RWPE2 (cell line): ENCODE results near the gene LYRM1.

ENCODE experiments used
- ATAC-seq: fragments of 200-7000 bp; cut with Tn5 transposase; 3 replicates; pipeline ENCODE4 v1.9.1; 2021; ENCODE audit warnings: low read depth
- DNase-seq: peaks from one replicate; pipeline ENCODE4 v3.0.0-alpha.2; 2020; ENCODE audit warnings: low spot score
- H3K27ac ChIP-seq: fragments of 450-650 bp; 2 replicates; pipeline ENCODE4 v1.5.1; 2017; ENCODE audit warnings: mild to moderate bottlenecking; ENCODE audit not compliant: poor library complexity, severe bottlenecking
- H3K27me3 ChIP-seq: fragments of 250-450 bp; sonication (Bioruptor Pico); 2 replicates; pipeline ENCODE4 v1.5.1; 2021; ENCODE audit warnings: mild to moderate bottlenecking, moderate library complexity; ENCODE audit not compliant: insufficient read depth, poor library complexity, severe bottlenecking
- H3K36me3 ChIP-seq: fragments of 250-450 bp; sonication (Bioruptor Pico); 2 replicates; pipeline ENCODE4 v1.5.1; 2020; ENCODE audit warnings: low read depth, mild to moderate bottlenecking, moderate library complexity
- H3K4me1 ChIP-seq: fragments of 250-450 bp; sonication (Bioruptor Pico); 2 replicates; pipeline ENCODE4 v1.5.1; 2021; ENCODE audit warnings: mild to moderate bottlenecking, moderate library complexity; ENCODE audit not compliant: insufficient read depth, poor library complexity, severe bottlenecking
- H3K4me3 ChIP-seq: fragments of 250-450 bp; sonication (Bioruptor Pico); 2 replicates; pipeline ENCODE4 v1.5.1; 2021; ENCODE audit warnings: mild to moderate bottlenecking, moderate library complexity; ENCODE audit not compliant: severe bottlenecking
- H3K9me3 ChIP-seq: fragments of 250-450 bp; sonication (Bioruptor Pico); 2 replicates; pipeline ENCODE4 v1.5.1; 2021; ENCODE audit warnings: mild to moderate bottlenecking, moderate library complexity; ENCODE audit not compliant: severe bottlenecking
- CTCF ChIP-seq: fragments of 450-650 bp; IDR thresholded peaks from one replicate; pipeline ENCODE4 v1.5.1; 2017; ENCODE audit warnings: mild to moderate bottlenecking, moderate library complexity; ENCODE audit not compliant: poor library complexity, severe bottlenecking

LYRM1 gene

DNA sequence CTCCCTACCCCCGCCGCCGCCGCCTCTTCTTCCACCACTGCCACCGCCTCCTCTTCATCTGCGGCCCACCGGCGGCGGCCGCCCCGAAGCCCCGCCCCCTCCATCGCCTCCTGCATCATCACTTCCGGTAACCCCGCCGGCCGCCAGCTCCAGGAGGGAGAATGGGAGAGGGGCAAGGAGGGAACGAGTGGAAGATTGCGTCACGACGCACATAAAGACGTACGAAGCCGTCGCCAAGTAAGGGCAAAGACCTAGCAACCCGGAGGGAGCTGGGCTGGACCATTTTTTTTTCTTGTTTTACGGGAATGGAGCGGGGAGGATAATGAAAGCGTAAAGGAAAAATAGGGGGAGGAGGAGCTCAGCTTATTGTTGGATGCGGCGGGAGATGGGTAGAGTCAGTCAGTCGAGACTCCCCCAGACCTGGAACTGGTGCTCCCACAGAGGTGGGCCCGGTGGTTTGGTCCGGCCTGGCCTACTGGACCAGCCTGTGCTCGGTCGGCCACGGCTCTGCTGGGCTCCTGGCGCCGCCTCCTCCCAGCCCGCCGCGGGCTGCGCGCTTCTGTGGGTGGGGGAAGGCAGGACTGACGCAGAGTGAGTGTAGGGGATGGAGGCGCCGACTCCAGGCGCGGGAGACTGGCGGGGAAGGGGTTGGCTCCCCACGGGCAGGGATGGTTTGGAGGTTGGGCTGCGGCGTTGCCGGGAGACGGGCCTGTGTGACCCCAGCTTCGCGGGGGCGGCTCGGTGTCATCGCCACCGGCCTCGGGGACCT lies at the start of gene LYRM1, which contains the start of gene DCUN1D3:
TSS of gene LYRM1 (plus strand) at position 473 of the 769 bp plus-strand sequence. CDS start 14,785 bp downstream, outside the sequence.
TSS of gene DCUN1D3 (minus strand) at position 60 of the 769 bp plus-strand sequence. CDS start 37,820 bp downstream, outside the sequence.
- DNase-seq, result peak; percentile 97
- Histone ChIP-seq H3K4me1 (peaks cover 44% of the 10 kb centered on the region), H3K27ac (peak within 1 kb of the TSS; percentile 94), H3K36me3 (peaks cover 15% of the 10 kb centered on the region), H3K4me3 (peak within 1 kb of the TSS; percentile 50), H3K27me3 (no peaks in the 10 kb centered on the region), H3K9me3 (no peaks in the 10 kb centered on the region)
- peak; percentile 85 for ATAC-seq
- no peak for TF ChIP-seq CTCF

DNA sequence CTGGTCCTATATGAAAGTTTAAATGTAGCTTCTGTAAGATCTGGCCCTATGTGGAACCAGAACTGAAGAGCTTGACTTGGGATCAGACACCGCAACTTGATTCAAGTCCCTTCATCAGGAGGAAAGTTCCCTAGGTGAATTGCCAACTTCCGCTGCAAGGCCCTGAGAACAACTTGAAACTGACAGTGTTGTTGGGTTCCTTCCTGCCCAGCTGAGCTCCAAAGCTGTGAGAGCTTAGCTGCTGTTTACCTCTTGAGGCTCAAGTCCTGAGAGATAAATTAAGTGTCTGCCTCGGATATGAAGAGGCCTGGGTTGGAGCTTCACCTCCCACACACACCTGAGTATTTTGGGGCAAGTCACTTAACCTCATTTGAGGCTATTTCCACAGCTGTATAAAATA lies 49.6 kb upstream of the LYRM1 start:
- no peak for TF ChIP-seq CTCF
- ATAC-seq (no peak), DNase-seq (no peak)
- Histone ChIP-seq H3K4me3 (no peak overlapping the region), H3K27me3 (no peaks in the 10 kb centered on the region), H3K4me1 (peaks cover 28% of the 10 kb centered on the region), H3K27ac (peak overlapping the region; percentile 80), H3K36me3 (peaks cover 10% of the 10 kb centered on the region), H3K9me3 (no peaks in the 10 kb centered on the region)

GRCh38 chr16:20851601-20852000 lies 49.0 kb upstream of the LYRM1 start:
- TF ChIP-seq CTCF, result peak; percentile 7
- H3K4me3 ChIP-seq, result no peak overlapping the region
- peaks cover 10% of the 10 kb centered on the region for H3K36me3 ChIP-seq
- H3K27me3 ChIP-seq, result no peaks in the 10 kb centered on the region
- peaks cover 28% of the 10 kb centered on the region for H3K4me1 ChIP-seq
- H3K9me3 ChIP-seq, result no peaks in the 10 kb centered on the region
- ATAC-seq (peak; percentile 95), DNase-seq (peak; percentile 72)
- peak overlapping the region; percentile 80 for H3K27ac ChIP-seq

GRCh38 chr16:20853143-20853542 lies 47.4 kb upstream of the LYRM1 start:
- no peak overlapping the region for H3K4me3 ChIP-seq
- H3K27me3 ChIP-seq, result no peaks in the 10 kb centered on the region
- peaks cover 10% of the 10 kb centered on the region for H3K36me3 ChIP-seq
- H3K9me3 ChIP-seq, result no peaks in the 10 kb centered on the region
- no peak for TF ChIP-seq CTCF
- ATAC-seq (no peak), DNase-seq (no peak)
- H3K4me1 ChIP-seq, result peaks cover 28% of the 10 kb centered on the region
- H3K27ac ChIP-seq, result peak overlapping the region; percentile 80
